Lower leg skin (tissue), 4 donors: Measurements from ENCODE around the gene GLRA1. TPM values are rescaled to one million over a fixed set of nuclear protein-coding genes. Genes with fewer than 3 reads are reported as not detected.

Experiments
- DNase-seq, 2 donors: peaks; one replicate each; pipeline ENCODE4 v3.0.0-alpha.2; 2019; ENCODE audit warnings: low spot score in 2 of 2
- H3K4me3 ChIP-seq: fragments of 200-600 bp; sonication (generic); 2 replicates; pipeline ENCODE4 v1.5.1; 2017; ENCODE audit warnings: mild to moderate bottlenecking, low read depth; ENCODE audit not compliant: poor library complexity, severe bottlenecking
- POLR2A ChIP-seq, 2 donors: fragments of 450-650 bp; IDR thresholded peaks; one replicate each; pipeline ENCODE4 v1.6.1; 2016 to 2017; ENCODE audit warnings: antibody characterized with exemption in 2 of 2, mild to moderate bottlenecking in 1 of 2, moderate library complexity in 1 of 2
- WGBS, 2 donors: methylation state at CpG; one replicate each; pipeline ENCODE4 v1.1.5; 2018; 5-methylcytosine and 5-hydroxymethylcytosine counted together
- intact Hi-C: fragments of 100-400 bp; cut with DNase I; formaldehyde crosslinking; loops from one replicate; pipeline ENCODE4 v1.15.0; 2023; ENCODE audit warnings: low total_unique reads
- total RNA-seq, 4 donors: library from RNA; depleted of rRNA; stranded (reverse); fragments of >200 nt; gene quantifications; one replicate each; pipeline ENCODE4 v1.1.0, GENCODE V29; 2016
- TF ChIP-seq, protein P1 (sequence below), 3 donors: fragments of 450-650 bp; IDR thresholded peaks; one replicate each; pipeline ENCODE4 v1.5.1; 2016; ENCODE audit warnings: antibody characterized with exemption in 3 of 3, mild to moderate bottlenecking in 3 of 3, moderate library complexity in 2 of 3

Gene GLRA1
- total RNA-seq, 4 donors from 2014 or later = not detected

DNA sequence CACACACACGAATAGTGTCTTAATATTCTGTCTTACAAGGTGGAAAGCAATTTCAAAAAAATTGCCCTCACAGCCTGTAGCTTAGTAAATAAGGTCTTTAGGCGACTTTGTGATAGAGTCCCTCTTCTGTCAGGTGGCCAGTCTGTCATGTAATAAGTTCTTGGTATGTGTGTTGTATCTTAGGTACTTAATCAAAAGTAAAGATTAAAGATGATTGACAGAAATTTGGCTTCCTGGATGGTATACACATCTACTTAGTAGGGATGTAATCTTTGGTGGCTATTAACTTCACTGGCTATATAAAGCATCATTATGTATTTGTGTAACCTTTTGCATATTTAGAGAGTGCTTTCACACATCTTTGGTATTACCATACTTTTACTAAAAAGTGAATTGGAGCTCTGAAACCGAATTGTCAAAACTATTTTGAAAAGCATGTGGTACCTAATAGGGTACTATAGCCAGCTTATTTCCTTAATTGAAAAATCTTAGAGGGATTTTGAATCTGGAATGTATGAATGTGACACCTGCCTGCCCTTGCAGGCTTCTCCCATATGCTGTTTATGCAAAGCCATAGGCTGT, 149.5 kb downstream of the GLRA1 start:
- no peak for DNase-seq
- intact Hi-C loops = no loop called here
- WGBS, 2 donors = 34 to 38% methylated on average over 3 of the region's 3 CpGs
- TF ChIP-seq POLR2A (IDR thresholded peaks at IDR 0.05) = no peak
- TF ChIP-seq, protein P1, sequence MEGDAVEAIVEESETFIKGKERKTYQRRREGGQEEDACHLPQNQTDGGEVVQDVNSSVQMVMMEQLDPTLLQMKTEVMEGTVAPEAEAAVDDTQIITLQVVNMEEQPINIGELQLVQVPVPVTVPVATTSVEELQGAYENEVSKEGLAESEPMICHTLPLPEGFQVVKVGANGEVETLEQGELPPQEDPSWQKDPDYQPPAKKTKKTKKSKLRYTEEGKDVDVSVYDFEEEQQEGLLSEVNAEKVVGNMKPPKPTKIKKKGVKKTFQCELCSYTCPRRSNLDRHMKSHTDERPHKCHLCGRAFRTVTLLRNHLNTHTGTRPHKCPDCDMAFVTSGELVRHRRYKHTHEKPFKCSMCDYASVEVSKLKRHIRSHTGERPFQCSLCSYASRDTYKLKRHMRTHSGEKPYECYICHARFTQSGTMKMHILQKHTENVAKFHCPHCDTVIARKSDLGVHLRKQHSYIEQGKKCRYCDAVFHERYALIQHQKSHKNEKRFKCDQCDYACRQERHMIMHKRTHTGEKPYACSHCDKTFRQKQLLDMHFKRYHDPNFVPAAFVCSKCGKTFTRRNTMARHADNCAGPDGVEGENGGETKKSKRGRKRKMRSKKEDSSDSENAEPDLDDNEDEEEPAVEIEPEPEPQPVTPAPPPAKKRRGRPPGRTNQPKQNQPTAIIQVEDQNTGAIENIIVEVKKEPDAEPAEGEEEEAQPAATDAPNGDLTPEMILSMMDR (IDR thresholded peaks at IDR 0.05) = no peak
- no peak overlapping the region for H3K4me3 ChIP-seq

GRCh38 chr5:151773951-151774350, 150.7 kb downstream of the GLRA1 start:
- 4 to 5% methylated on average over 3 of the region's 3 CpGs for WGBS, 2 donors
- DNase-seq = no peak
- no peak overlapping the region for H3K4me3 ChIP-seq
- intact Hi-C loops = no loop called here
- TF ChIP-seq, protein P1 (IDR thresholded peaks at IDR 0.05) = no peak
- no peak for TF ChIP-seq POLR2A (IDR thresholded peaks at IDR 0.05)

DNA sequence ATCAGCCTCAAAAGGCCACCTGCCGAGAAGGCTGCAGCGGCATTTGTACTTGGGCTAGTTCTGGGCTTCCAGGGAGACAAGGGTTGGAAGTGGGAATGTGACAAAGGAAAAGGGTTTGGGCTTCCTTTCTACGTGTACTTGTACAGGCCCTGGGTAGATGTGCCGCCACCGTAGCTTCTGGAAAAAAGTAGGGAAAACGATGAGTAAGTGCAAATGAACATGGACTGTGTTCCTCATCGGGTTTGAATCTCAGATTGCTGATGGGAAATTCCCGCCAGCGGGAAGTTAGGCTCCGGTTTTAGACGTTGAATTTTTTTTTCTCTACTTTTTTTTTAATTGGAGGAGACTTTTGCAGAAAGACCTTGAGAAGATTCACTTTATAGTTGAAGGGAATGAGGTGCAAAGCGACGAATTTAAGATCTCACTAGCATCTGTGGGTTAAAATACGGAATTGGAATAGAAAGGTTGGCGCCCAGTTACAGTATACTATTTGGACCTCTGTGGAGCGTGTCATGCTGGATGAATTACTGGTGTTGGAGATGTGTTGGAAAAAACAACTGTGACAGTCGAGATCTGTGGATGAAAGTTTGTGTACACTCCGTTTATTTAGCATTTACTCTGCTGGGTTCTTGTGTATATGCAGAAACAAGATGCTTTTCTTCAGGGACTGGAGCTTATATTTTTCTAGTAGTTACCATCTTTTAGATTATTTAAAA, 151.6 kb downstream of the GLRA1 start:
- intact Hi-C loops = no loop called here
- TF ChIP-seq POLR2A (IDR thresholded peaks at IDR 0.05) = no peak
- TF ChIP-seq, protein P1 (IDR thresholded peaks at IDR 0.05) = no peak
- WGBS, 2 donors = 1 to 2% methylated on average over 18 of the region's 18 CpGs
- no peak for DNase-seq
- H3K4me3 ChIP-seq = peak overlapping the region; percentile 92

Other genes with a start within 250 kb of the GLRA1 start
- 100 to 1,000 TPM; 133 to 494 (median 213) TPM for gene SPARC, start 237.9 kb downstream of the GLRA1 start, total RNA-seq
- gene ATOX1, start 166.2 kb downstream of the GLRA1 start, total RNA-seq = 100 to 1,000 TPM in 2 of 4 donors, 10 to 100 TPM in 2; 65.5 to 137 (median 92.8) TPM
- 100 to 1,000 TPM in 2 of 4 donors, 10 to 100 TPM in 2; 85.9 to 192 (median 102) TPM for gene G3BP1, start 152.9 kb downstream of the GLRA1 start, total RNA-seq